SHP77 treated with DMSO at 0.1 percent for 48 hours (cell line): ENCODE data around the gene MYCN.

Source experiments
- DNase-seq: peaks from one replicate; lab custom pipeline; 2025; lab: John Stamatoyannopoulos, UW

The MYCN gene

DNA sequence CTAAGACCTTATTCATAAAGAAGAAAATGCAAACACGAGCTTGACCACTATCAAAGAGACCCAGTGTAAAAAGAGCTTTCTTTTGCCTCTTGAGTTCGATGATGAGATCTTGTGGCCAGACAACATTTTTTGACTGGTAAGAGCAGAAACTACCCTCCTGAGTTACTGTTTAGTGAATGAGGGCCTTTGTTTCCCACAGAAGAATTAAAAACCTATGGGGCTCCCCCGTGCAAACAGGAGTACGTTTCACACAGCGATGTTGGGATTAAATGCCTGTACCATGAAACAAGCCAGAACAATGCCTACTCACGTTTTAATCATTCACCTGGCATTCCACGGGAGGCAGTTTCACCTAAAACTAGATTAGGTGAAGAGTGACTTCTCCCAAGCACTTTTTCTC is 36.0 kb downstream of the MYCN start:
- no peak for DNase-seq

DNA sequence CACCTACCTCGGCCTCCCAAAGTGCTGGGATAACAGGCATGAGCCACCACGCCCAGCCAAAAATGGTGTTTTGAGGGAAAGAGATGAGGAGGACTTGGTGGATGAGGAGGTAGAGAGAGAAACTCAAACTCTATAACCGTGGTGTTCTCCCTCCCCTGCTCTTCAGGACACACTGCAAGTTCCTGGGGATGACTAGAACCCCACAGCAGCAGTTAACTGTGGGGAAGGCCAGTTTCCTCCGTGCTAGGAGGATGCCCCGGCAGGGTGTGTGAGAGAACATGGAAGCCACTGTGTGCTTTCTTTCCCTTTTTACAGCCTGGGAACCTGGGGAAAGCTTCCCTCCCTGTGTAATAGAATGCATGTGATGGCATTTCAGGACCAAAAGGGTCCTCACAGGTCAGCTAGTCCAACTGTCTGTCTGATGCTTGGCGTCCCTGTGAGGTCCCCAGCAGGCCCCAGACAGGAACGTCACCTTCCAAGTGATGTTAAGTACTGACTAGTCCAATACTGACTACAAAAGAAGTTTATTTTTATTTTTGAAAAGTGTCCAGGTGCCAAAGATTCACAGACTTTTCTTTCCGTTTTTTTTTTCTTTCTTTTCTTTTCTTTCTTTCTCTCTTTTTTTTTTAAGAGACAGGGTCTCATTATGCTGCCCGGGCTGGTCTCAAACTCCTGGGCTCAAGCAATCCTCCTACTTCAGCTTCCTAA is 38.9 kb downstream of the MYCN start:
- DNase-seq, result no peak

DNA sequence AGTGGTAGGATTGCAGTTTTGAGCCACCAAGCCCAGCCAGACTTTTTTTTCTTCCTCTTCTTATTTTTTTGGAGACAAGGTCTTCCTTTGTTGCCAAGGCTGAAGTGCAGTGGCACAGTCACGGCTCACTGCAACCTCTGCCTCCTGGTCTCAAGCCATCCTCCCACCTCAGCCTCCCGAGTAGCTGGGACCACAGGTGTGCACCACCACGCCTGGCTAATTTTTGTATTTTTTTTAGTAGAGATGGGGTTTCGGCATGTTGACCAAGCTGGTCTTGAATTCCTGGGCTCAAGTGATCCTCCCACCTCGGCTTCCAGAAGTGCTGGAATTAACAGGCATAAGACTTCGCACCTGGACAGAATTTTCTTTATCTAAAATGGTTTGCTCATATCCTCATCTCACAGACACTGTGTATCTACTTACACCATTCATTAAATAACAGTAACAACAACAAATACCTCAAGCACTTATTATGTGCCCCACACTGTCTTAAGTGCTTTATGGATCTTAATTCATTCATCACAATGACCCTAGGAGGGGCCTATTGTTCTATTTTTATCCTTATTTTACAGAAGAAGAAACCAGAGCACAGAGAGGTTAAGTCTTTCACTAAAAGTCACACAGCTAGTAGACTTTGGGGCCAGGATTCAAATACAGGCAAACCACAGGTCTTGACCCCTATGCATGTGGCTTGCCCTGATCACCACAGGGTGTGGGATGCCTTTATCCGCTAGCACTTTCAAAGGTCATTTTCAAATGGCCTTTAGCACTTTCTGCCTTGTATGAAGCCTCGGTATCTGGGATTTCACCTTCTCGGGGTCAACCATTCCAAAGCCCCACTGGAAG is 39.6 kb downstream of the MYCN start:
- DNase-seq, result no peak

DNA sequence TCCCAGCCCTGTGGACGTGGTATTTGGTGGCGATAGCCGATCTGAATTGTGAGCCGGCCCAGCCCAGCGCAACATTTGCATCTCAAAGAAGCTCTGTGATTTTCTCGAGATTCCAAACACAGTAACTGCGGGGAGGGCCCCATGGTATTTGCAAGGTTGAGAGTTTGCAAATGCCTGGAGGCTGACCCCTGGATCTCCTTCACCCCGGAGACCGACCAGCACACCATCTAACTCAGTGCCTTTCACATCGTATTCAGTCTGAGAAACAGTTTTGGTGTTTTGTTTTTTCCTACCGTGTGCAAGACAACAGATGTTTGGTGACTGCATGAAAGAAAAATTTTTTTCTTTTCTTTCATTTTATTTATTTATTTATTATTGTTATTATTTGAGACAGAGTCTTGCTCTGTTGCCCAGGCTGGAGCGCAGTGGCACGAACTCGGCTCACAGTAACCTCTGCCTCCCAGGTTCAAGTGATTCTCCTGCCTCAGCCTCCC is 40.3 kb downstream of the MYCN start:
- DNase-seq, result no peak

DNA sequence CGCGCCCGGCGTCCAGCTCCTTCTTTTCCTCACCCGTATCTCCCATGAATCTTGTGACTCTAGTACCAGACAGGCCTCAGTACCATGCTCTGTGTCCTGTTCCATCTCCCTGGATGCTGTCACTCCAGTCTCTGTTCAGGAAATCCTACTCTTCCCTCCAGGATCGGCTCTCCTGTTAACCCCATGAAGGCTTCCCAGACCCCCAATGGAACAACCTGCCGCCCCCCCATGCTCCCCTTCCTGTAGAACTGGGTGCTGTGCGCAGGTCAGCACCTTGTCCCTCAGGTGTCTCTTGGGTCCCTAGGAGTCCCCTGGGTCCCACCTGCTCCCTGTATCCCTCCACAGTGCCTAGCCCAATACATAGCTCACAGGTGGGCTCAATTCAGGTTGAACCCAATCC is 41.3 kb downstream of the MYCN start:
- no peak for DNase-seq

DNA sequence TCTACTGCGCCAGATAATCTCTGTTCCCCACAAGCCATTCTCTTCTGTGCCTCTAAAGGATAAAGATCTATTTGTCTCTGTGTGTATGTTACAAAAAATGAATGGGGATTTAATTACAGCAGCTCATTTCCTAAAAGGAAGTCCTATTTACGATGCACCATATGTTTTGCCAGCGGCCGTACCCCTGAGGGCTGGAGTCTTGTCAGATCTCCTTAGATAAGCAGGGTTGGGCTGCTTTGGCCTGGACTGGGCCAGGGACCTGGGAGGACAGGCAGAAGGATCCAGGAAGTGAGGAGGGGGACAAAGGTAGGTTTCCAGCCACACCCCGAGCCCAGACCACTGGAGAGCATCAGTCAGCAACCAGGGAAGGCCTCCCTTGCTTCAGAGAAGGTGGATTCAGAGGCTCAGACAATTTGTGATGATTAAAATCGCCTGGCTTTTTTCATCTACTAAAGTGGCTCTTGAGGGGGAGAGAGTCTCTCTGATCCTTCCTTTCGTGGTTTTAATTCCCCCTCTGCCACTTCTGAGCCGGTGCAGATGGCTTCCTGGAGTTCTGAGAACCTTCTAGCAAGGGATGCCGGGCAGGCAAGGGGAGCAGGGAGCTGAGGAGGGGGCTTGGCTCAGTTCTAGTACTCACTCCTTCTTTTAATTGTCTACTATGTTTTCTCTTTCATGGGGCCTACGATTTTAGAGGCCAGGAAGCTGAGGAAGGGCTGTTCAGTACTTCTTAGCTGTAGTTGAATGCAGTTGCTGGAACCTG is 42.1 kb downstream of the MYCN start:
- DNase-seq, result no peak

DNA sequence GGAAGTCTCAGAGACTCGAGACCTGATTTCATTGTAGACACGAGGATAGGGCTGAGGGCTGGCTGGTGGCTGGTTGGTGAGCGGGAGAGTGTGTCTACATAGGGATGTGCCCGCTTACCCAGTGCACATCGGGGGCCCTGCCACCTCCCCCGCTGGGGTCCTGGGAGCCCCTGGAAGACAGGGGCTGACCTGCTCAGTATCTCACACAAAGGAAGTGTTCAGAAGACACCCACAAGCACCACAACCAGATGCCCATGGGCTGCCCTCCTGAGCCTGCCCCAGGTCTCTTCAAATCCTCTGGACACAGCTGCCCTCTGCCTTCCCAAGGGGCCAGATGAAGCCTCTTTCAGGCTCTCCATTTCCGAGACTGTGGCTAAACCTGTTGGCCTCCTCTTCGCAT is 43.1 kb downstream of the MYCN start:
- no peak for DNase-seq

DNA sequence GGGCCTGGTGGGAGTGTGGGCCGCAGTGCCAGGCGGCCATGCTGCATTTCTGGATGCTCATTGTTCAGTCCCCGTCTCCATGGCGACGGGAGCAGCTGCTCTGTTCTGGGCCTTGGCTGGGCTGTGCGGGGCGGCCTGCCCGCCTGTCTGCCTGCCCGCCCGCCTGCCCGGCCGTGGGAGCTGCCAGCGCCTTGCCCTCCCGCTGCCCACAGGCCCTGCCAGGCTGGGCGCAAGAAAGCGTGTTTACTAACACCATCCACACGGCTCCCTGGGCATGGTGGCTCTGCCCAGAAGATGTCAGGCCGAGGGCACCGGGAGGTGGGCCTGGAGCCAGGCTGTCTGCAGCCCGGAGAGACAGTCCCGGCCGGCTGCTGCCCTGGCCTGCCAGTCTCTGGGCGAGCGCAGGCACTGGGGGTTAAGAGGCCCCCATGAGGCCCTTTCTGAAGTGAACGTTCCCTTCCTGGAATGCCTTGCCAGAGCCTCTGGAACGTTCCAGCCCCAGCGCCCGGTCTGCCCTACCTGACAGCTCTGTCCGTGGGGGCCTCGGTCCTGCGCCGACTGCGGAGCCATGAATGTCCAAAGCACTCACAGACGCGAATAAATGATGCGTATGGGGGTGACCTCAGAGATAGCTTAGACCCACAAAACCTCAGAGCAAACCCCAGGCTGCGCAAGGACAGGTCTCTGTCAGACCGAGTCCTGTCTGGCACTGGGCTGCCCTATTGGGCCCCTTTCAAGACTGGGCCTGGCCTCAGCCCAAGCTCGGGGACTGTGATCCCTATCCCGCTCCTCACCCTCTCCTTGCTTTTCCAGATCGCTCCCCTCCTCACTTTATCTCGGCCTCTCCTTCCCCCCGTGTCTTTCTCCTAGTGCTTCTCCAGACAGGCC is 44.3 kb downstream of the MYCN start:
- peak; percentile 44 for DNase-seq

DNA sequence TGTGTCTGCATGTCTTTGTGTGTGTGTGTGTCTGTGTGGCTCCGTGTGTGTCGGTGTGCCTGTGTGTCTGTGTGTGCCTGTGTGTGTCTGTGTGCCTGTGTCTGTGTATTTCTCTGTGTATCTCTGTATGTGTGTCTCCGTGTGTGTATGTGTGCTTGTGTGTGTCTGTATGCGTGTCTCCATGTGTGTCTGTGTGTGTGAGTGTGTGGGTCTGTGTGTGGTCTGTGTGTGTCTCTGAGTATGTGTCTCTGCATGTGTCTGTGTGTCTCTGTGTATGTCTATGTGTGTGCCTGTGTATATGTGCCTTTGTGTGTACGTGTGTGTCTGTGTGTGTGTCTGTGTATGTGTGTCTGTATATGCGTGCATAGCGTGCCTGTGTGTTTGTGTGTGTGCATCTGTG is 45.2 kb downstream of the MYCN start:
- DNase-seq, result no peak

DNA sequence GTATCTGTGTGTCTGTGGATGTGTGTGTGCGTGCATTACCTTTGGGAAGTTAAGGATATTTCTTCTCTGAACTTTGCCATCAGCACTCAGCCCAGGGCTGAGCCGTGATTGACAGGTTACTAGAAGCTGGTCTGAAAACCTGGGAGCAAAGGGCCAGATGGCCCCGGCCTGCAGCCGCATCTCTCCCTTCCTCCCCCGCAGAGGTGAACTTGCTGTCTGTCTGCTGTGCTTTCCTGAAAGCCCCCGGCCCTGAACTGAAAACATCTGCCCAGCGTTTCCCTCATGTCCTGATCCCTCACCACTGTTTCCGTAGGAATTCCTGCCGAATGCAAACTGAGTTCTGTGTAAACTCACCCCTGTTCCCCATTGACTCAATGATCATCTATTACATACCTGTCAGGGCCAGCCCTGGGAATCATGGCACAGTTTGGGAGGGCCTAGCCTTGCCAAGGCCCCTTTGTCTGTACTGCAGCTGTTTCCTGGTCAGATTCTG is 45.8 kb downstream of the MYCN start:
- no peak for DNase-seq

DNA sequence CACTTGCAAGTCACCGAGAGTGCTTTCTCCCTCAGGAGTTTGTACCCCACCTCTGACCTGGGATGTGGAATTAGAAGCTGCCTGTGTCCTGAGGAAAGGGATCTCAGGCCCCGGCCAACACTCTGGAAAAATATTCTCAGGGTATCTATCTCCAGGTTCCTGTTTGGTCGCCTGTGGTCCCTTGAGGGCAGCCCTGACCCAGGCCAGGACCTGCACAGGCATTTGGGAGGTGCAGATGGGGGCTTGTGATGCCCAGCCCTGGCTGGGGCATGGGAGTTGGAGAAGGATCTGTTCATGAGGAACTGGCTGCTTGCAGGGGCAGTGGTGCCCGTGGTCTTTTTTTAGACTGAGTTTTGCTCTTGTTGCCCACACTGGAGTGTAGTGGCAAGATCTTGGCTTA is 46.3 kb downstream of the MYCN start:
- no peak for DNase-seq

DNA sequence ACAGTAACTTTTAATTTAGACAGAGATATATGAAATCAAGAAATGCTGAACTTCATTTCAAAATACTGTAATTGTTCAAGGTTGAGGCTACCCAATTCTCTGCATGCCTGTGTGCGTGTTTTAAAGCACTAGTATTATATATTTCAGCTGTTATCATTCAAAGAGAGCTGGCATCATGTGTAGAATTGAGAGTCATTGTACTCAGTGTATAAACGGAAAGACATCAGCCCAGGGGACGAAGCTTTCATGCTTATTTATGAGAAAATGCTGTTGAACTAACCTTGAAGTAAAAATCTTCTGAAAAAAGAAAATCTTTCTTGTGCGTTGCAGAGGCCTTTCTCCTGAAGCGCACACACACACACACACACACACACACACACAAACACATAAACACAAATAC is 48.4 kb downstream of the MYCN start:
- DNase-seq, result no peak

DNA sequence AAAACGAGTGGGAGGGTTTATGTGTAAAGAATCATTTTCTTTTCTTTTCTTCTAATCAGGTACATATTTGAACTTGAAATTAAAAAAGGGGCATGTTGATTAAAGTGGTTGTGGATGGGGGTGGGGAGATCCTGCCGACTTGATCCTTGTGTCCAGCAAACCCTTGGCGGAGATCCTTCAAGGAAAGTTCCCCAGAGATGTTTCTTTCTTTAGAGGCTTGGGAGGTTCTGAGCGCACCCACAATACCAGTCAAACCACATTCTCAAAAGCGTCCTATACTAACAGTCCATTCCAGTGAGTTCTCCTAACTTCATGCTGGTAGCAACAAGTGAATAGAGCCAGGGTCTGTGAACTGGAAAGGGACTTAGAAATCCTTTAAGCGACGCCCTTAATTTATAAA is 49.2 kb downstream of the MYCN start:
- no peak for DNase-seq

DNA sequence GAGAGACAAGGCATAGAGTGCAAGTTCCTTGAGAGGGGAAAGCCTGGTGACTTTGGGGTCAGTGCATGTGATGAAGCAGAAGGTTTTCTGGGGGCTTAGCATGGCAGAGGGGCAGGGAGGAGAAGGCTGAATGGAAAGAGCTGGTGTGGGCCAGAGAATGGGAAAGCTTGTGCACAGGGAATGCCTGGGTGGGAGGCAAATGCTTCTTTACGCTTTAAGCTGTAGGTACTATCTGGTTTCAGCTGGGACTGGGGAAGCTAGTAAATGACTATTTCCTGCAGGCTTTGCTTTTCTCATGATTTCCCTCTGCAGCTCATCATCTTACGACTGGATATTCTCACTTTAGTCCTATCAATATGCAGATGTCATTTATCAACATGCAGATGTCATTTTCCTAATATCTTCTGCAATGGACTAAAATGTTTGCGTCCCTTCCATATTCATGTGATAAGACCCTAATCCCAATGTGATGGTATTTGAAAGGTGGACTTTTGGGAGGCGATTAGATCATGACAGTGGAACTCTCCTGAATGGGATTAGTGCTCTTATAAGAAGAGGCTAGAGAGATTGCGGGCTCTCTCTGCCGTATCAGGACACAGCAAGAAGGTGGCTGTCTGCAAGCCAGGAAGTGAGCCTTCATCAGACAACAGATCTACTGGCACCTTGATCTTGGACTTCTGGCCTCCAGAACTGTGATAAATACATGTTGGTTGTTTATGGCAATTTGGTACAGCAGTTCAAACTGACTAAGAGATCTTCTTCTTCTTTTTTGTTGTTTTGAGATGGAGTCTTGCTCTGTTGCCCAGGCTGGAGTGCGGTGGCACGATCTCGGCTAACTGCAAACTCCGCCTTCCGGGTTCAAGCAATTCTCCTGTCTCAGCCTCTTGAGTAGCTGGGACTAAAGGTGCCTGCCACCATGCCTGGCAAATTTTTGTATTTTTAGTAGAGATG is 50.1 kb downstream of the MYCN start:
- no peak for DNase-seq

DNA sequence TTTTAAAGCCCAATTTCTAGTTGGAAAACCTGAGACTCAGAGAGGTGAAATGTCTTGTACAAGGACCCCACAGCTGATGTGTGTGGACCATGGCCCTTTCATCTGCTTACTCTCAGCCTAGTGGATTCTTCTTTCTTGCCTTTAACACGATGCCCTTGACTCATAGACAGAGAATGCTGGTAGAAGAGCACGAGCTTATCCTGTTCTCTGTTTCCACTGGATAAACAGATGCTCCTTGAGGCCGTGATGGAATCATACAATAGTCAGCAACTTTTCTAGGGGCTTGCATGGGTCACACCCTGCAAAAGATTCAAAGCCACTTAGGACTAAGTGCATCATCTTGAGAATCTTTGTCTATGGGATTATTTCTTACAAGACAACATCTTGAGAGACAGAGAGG is 50.9 kb downstream of the MYCN start:
- no peak for DNase-seq

DNA sequence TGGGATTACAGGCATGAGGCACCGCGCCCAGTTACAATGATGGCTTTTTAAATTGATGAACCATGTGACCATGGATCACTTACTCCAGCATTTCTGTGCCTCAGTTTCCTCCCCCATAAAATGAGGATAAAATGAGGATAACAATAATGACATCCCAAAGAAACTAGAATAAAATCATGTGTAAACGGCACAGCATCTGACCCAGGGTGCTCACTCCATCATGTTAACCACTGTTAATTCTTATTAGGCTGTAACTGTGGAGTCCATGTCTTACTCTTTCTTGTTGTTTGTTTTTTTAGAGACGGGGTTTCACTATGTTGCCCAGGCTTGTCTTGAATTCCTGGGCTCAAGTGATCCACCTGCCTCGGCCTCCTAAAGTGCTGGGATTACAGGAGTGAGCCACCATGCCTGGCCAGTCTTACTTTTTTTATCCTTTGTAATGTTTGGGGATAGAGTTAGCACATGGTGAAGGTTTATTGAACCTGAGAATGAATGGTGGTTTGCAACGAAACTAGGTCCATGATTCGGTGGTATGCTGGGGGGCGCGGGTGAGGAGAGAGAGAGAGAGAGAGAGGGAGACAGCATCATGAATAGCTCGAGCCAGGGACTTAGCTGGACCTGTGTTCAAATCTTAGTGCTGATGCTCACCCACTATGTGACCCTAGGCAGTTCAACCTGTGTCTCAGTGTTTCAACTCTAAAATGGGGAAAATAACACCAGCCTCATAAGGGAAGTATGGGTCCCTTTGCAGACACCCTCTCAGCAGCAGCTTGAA is 52.3 kb downstream of the MYCN start:
- no peak for DNase-seq

DNA sequence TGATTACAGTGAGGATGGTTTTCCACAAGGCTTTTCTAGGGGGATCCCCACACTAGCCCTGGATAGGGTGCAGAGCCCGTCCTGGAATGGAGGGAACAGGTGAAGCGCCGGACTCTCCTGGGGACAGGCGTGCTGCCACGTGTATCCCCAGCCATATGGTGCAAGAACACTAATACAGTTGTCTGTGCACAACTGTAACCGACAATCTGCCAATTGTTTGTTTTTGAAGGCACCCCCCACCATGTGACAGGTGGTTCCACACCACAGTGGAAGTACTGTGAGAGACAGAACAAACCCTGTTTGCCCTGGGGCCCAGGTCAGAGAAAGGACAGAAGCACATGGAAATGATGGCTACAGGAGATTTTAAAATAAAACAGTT is 52.9 kb downstream of the MYCN start:
- peak; percentile 7 for DNase-seq

DNA sequence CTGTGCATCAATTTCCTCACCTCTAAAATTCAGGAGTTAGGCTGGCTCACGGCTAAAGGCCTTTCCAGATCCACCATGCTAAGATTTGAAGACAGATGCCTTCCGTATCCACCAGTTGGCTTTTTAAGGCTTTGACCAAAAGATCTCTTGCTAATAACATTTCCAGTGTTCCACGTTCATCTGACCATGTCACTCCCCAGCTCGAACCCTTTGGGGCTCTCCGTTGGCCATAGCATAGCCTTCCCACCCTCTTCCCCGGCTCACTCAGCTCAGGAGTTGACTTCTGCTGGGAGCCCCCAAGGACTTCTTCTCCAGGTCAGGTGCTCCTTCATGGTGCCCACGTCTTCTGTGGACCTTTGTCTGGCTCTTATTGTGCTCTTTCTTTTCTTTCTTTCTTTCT is 53.3 kb downstream of the MYCN start:
- no peak for DNase-seq

DNA sequence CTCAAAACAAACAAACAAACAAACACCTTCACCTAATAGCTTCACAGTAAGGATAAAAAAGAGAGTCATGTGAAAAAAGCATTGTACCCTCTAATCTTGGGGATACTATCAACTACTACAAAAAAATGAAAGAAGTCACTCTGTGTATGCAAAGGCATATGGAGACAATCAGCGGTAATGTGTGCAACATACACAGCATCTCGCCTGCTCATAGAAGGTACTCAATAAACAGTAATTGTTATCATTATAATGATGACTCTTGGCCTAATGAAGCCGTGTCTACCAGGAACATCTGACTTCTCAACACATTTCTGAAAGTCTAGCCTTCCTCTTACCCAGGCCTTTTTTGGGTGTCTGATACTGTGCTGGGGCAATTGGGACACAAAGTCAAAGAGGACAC is 55.3 kb downstream of the MYCN start:
- no peak for DNase-seq
